GM12878 (cell line): ENCODE measurements around the gene CRYGS.

Experiments
- ATF7 ChIP-seq: fragments of 450-650 bp; IDR thresholded peaks from 2 replicates; pipeline ENCODE4 v1.6.1; 2016; ENCODE audit warnings: low read depth, mild to moderate bottlenecking
- CTCF ChIP-seq, 3 experiments: IDR thresholded peaks in 2 of 3; conservative IDR thresholded peaks in 1 of 3; 2 replicates each; pipeline ENCODE4 v1.5.1; 2011; ENCODE audit warnings: low read depth in 3 of 3, low read length in 3 of 3, mild to moderate bottlenecking in 3 of 3, control low read depth in 2 of 3, moderate library complexity in 2 of 3, inconsistent platforms in 1 of 3, mixed read lengths in 1 of 3; ENCODE audit not compliant: control insufficient read depth in 2 of 3, insufficient read depth in 1 of 3; ENCODE audit errors: extremely low read depth in 1 of 3
- DPF2 ChIP-seq: fragments of 450-650 bp; IDR thresholded peaks from 2 replicates; pipeline ENCODE4 v1.6.1; 2017; ENCODE audit warnings: mild to moderate bottlenecking
- ETV6 ChIP-seq, 2 experiments: fragments of 450-650 bp in 1 of 2; IDR thresholded peaks in 1 of 2; conservative IDR thresholded peaks in 1 of 2; 2 replicates each; pipeline ENCODE4 v1.6.1; 2014; ENCODE audit warnings: antibody characterized with exemption in 1 of 2, borderline replicate concordance in 1 of 2, low read depth in 1 of 2, mild to moderate bottlenecking in 1 of 2, moderate library complexity in 1 of 2
- NBN ChIP-seq: fragments of 450-650 bp; IDR thresholded peaks from 2 replicates; pipeline ENCODE4 v1.6.1; 2016
- POLR2A ChIP-seq: IDR thresholded peaks from 2 replicates; pipeline ENCODE4 v1.6.1; 2011; ENCODE audit warnings: low read depth, mild to moderate bottlenecking, low read length
- SP1 ChIP-seq: IDR thresholded peaks from one replicate; pipeline ENCODE4 v1.6.1; 2011; ENCODE audit warnings: low read depth, low read length
- SRF ChIP-seq, 2 experiments: IDR thresholded peaks; 2 replicates each; pipeline ENCODE4 v1.6.1; 2011; ENCODE audit warnings: low read depth in 2 of 2, low read length in 2 of 2, mild to moderate bottlenecking in 1 of 2, moderate library complexity in 1 of 2
- ZNF274 ChIP-seq: IDR thresholded peaks from one replicate; pipeline ENCODE4 v1.8.0; 2011; ENCODE audit not compliant: insufficient read length, insufficient read depth
- ZZZ3 ChIP-seq: IDR thresholded peaks from 2 replicates; pipeline ENCODE4 v1.6.1; 2011; ENCODE audit warnings: low read depth; ENCODE audit not compliant: control insufficient read depth, insufficient read length
- TF ChIP-seq, protein P1 (sequence below): IDR thresholded peaks from 2 replicates; pipeline ENCODE4 v1.6.1; 2011; ENCODE audit warnings: low read depth, low read length, improper control_type of control experiment, borderline replicate concordance

GRCh38 chr3:186529201-186529999 is 14.8 kb downstream of the CRYGS start:
- TF ChIP-seq CTCF (IDR thresholded peaks at IDR 0.05 in 2 of 3, conservative IDR thresholded peaks at IDR 0.05 in 1 of 3; ENCODE audit: control insufficient read depth in 2 of 3, extremely low read depth in 1 of 3, insufficient read depth in 1 of 3, low read depth in 3 of 3, low read length in 3 of 3) (peak in 2 of 3 experiments; percentile 14 to 36; a peak in 4 of 6 replicates), POLR2A (no peak), SRF (IDR thresholded peaks at IDR 0.05; ENCODE audit: low read depth in 2 of 2, low read length in 2 of 2) (no peak), ETV6 (conservative IDR thresholded peaks at IDR 0.05 in 1 of 2, IDR thresholded peaks at IDR 0.05 in 1 of 2; ENCODE audit: borderline replicate concordance in 1 of 2, low read depth in 1 of 2) (no peak), SP1 (no peak), NBN (no peak), DPF2 (no peak), ZNF274 (no peak), ZZZ3 (no peak), ATF7 (no peak)
- TF ChIP-seq, protein P1, sequence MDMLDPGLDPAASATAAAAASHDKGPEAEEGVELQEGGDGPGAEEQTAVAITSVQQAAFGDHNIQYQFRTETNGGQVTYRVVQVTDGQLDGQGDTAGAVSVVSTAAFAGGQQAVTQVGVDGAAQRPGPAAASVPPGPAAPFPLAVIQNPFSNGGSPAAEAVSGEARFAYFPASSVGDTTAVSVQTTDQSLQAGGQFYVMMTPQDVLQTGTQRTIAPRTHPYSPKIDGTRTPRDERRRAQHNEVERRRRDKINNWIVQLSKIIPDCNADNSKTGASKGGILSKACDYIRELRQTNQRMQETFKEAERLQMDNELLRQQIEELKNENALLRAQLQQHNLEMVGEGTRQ: no peak
